Mononuclear cell (primary cell): ENCODE data around the gene NPFF. TPM values are rescaled to one million over a fixed set of nuclear protein-coding genes. Genes with fewer than 3 reads are reported as not detected.

Source experiments
- H3K27me3 ChIP-seq: 2 replicates; pipeline ENCODE4 v1.6.0; 2011; ENCODE audit warnings: low read length, control low read depth; ENCODE audit not compliant: insufficient read depth
- H3K4me1 ChIP-seq: 2 replicates; pipeline ENCODE4 v1.5.1; 2011; ENCODE audit warnings: mild to moderate bottlenecking, low read length, control low read depth; ENCODE audit not compliant: insufficient read depth
- H3K4me3 ChIP-seq: 2 replicates; pipeline ENCODE4 v1.5.1; 2011; ENCODE audit warnings: mild to moderate bottlenecking, low read length, moderate library complexity
- H3K9me3 ChIP-seq: 2 replicates; pipeline ENCODE4 v1.5.1; 2011; ENCODE audit warnings: low read depth, mild to moderate bottlenecking, control low read depth, low read length
- total RNA-seq: library from RNA; depleted of rRNA; stranded (reverse); fragments of >200 nt; gene quantifications from one replicate; pipeline ENCODE4 v1.2.3, GENCODE V29; 2012

The NPFF gene
- total RNA-seq, 1 donor = not detected

GRCh38 chr12:53479331-53479730, 28.0 kb downstream of the NPFF start:
- Histone ChIP-seq H3K27me3 (no peaks in the 10 kb centered on the region), H3K4me3 (no peak overlapping the region), H3K9me3 (no peaks in the 10 kb centered on the region), H3K4me1 (no peaks in the 10 kb centered on the region)

- Histone ChIP-seq H3K27me3 (no peaks in the 10 kb centered on the region), H3K4me3 (no peak overlapping the region), H3K9me3 (no peaks in the 10 kb centered on the region), H3K4me1 (no peaks in the 10 kb centered on the region)
These were observed 28.4 kb downstream of the NPFF start for GRCh38 chr12:53478865-53479264.

- H3K4me1 ChIP-seq = peaks cover 6% of the 10 kb centered on the region
- H3K9me3 ChIP-seq = no peaks in the 10 kb centered on the region
- no peak overlapping the region for H3K4me3 ChIP-seq
- no peaks in the 10 kb centered on the region for H3K27me3 ChIP-seq
These were observed 30.5 kb downstream of the NPFF start for GRCh38 chr12:53476769-53477209.

- no peaks in the 10 kb centered on the region for H3K9me3 ChIP-seq
- no peaks in the 10 kb centered on the region for H3K27me3 ChIP-seq
- no peak overlapping the region for H3K4me3 ChIP-seq
- peaks cover 6% of the 10 kb centered on the region for H3K4me1 ChIP-seq
These were observed 32.5 kb downstream of the NPFF start for GRCh38 chr12:53474819-53475218.

GRCh38 chr12:53474077-53474476, 33.2 kb downstream of the NPFF start:
- H3K4me3 ChIP-seq = no peak overlapping the region
- peaks cover 6% of the 10 kb centered on the region for H3K4me1 ChIP-seq
- no peaks in the 10 kb centered on the region for H3K9me3 ChIP-seq
- no peaks in the 10 kb centered on the region for H3K27me3 ChIP-seq

- Histone ChIP-seq H3K4me3 (no peak overlapping the region), H3K4me1 (peaks cover 6% of the 10 kb centered on the region), H3K9me3 (no peaks in the 10 kb centered on the region), H3K27me3 (no peaks in the 10 kb centered on the region)
These were observed 35.2 kb downstream of the NPFF start for GRCh38 chr12:53472056-53472582.

GRCh38 chr12:53468282-53468681, 39.0 kb downstream of the NPFF start:
- no peaks in the 10 kb centered on the region for H3K27me3 ChIP-seq

GRCh38 chr12:53467880-53468279, 39.4 kb downstream of the NPFF start:
- Histone ChIP-seq H3K4me3 (no peak overlapping the region), H3K27me3 (no peaks in the 10 kb centered on the region), H3K9me3 (no peaks in the 10 kb centered on the region), H3K4me1 (peaks cover 2% of the 10 kb centered on the region)

More at GRCh38 chr12:53468282-53468681, 39.0 kb downstream of the NPFF start:
- Histone ChIP-seq H3K4me3 (no peak overlapping the region), H3K9me3 (no peaks in the 10 kb centered on the region), H3K4me1 (peaks cover 5% of the 10 kb centered on the region)

GRCh38 chr12:53467082-53467481, 40.2 kb downstream of the NPFF start:
- peaks cover 3% of the 10 kb centered on the region for H3K4me1 ChIP-seq

GRCh38 chr12:53466640-53467039, 40.6 kb downstream of the NPFF start:
- Histone ChIP-seq H3K4me1 (peaks cover 3% of the 10 kb centered on the region), H3K9me3 (no peaks in the 10 kb centered on the region), H3K27me3 (no peaks in the 10 kb centered on the region), H3K4me3 (no peak overlapping the region)

More at GRCh38 chr12:53467082-53467481, 40.2 kb downstream of the NPFF start:
- H3K4me3 ChIP-seq = no peak overlapping the region
- no peaks in the 10 kb centered on the region for H3K9me3 ChIP-seq
- H3K27me3 ChIP-seq = no peaks in the 10 kb centered on the region

GRCh38 chr12:53465679-53466078, 41.6 kb downstream of the NPFF start:
- no peaks in the 10 kb centered on the region for H3K27me3 ChIP-seq

GRCh38 chr12:53464685-53465418, 42.4 kb downstream of the NPFF start:
- Histone ChIP-seq H3K4me1 (peaks cover 3% of the 10 kb centered on the region), H3K4me3 (no peak overlapping the region), H3K9me3 (no peaks in the 10 kb centered on the region), H3K27me3 (no peaks in the 10 kb centered on the region)

More at GRCh38 chr12:53465679-53466078, 41.6 kb downstream of the NPFF start:
- Histone ChIP-seq H3K4me3 (no peak overlapping the region), H3K9me3 (no peaks in the 10 kb centered on the region), H3K4me1 (peaks cover 3% of the 10 kb centered on the region)

- Histone ChIP-seq H3K9me3 (no peaks in the 10 kb centered on the region), H3K4me1 (peaks cover 3% of the 10 kb centered on the region), H3K4me3 (no peak overlapping the region)
These were observed 43.3 kb downstream of the NPFF start for GRCh38 chr12:53463802-53464560.

GRCh38 chr12:53462935-53463334, 44.3 kb downstream of the NPFF start:
- peaks cover 3% of the 10 kb centered on the region for H3K4me1 ChIP-seq
- no peak overlapping the region for H3K4me3 ChIP-seq
- H3K27me3 ChIP-seq = no peaks in the 10 kb centered on the region
- no peaks in the 10 kb centered on the region for H3K9me3 ChIP-seq

More at GRCh38 chr12:53463802-53464560, 43.3 kb downstream of the NPFF start:
- no peaks in the 10 kb centered on the region for H3K27me3 ChIP-seq

- no peaks in the 10 kb centered on the region for H3K9me3 ChIP-seq
- H3K27me3 ChIP-seq = no peaks in the 10 kb centered on the region
- H3K4me1 ChIP-seq = peaks cover 3% of the 10 kb centered on the region
These were observed 45.7 kb downstream of the NPFF start for GRCh38 chr12:53461591-53461990.

More at GRCh38 chr12:53461591-53461990, 45.7 kb downstream of the NPFF start:
- no peak overlapping the region for H3K4me3 ChIP-seq
